HG03025 (cell line): ENCODE data around the gene SHE.

Experiments
- ATAC-seq: cut with Tn5 transposase; IDR thresholded peaks from one replicate; pipeline ENCODE4 v1.9.1; 2021; ENCODE audit warnings: mild to moderate bottlenecking, moderate library complexity; ENCODE audit not compliant: unreplicated experiment, low FRiP score

SHE gene

GRCh38 chr1:154481053-154481452, 21.2 kb downstream of the SHE start:
- ATAC-seq: no peak

- no peak for ATAC-seq
These were observed 22.3 kb downstream of the SHE start for GRCh38 chr1:154479764-154480421.

- ATAC-seq: no peak
These were observed 23.6 kb downstream of the SHE start for GRCh38 chr1:154478639-154479038.

- ATAC-seq: no peak
These were observed 24.2 kb downstream of the SHE start for GRCh38 chr1:154478013-154478412.

GRCh38 chr1:154476791-154477190, 25.4 kb downstream of the SHE start:
- ATAC-seq: no peak

- ATAC-seq: no peak
These were observed 27.4 kb downstream of the SHE start for GRCh38 chr1:154474802-154475201.

GRCh38 chr1:154471304-154471703, 30.9 kb downstream of the SHE start:
- no peak for ATAC-seq

- no peak for ATAC-seq
These were observed 32.2 kb downstream of the SHE start for GRCh38 chr1:154469844-154470560.

GRCh38 chr1:154468535-154469250, 33.5 kb downstream of the SHE start:
- ATAC-seq: no peak

GRCh38 chr1:154467434-154468102, 34.6 kb downstream of the SHE start:
- ATAC-seq: no peak

GRCh38 chr1:154466921-154467417, 35.2 kb downstream of the SHE start:
- ATAC-seq: no peak

- ATAC-seq: no peak
These were observed 36.0 kb downstream of the SHE start for GRCh38 chr1:154466206-154466605.

GRCh38 chr1:154465621-154466195, 36.5 kb downstream of the SHE start:
- no peak for ATAC-seq

GRCh38 chr1:154463512-154463990, 38.7 kb downstream of the SHE start:
- ATAC-seq: no peak

GRCh38 chr1:154460695-154461260, 41.4 kb downstream of the SHE start:
- no peak for ATAC-seq

GRCh38 chr1:154459080-154459479, 43.1 kb downstream of the SHE start:
- no peak for ATAC-seq

GRCh38 chr1:154456631-154457030, 45.6 kb downstream of the SHE start:
- ATAC-seq: no peak

GRCh38 chr1:154454386-154455120, 47.7 kb downstream of the SHE start:
- no peak for ATAC-seq

GRCh38 chr1:154453574-154454352, 48.4 kb downstream of the SHE start:
- ATAC-seq: no peak
